WTC11 (cell line): ENCODE data around the gene FAM107B.

Source experiments
- ETV6 ChIP-seq: sonication (generic); formaldehyde crosslinking; IDR thresholded peaks from 2 replicates; pipeline ENCODE4 v1.8.1; 2022; ENCODE audit warnings: mild to moderate bottlenecking, missing genetic modification reagents
- KAT7 ChIP-seq: sonication (generic); formaldehyde crosslinking; IDR thresholded peaks from 2 replicates; pipeline ENCODE4 v1.8.1; 2023; ENCODE audit warnings: missing genetic modification reagents, mild to moderate bottlenecking, borderline replicate concordance
- TF ChIP-seq, protein P1 (sequence below): sonication (generic); formaldehyde crosslinking; IDR thresholded peaks from 2 replicates; pipeline ENCODE4 v1.8.1; 2022; ENCODE audit warnings: mild to moderate bottlenecking, missing genetic modification reagents, moderate library complexity, borderline replicate concordance
- TF ChIP-seq, protein P2 (sequence below): sonication (generic); formaldehyde crosslinking; IDR thresholded peaks from 2 replicates; pipeline ENCODE4 v1.8.1; 2022; ENCODE audit warnings: low read depth, missing genetic modification reagents, borderline replicate concordance
- TF ChIP-seq, protein P3 (sequence below): fragments of 200-600 bp; IDR thresholded peaks from 2 replicates; pipeline ENCODE4 v1.8.0; 2022; ENCODE audit warnings: antibody characterized with exemption

DNA sequence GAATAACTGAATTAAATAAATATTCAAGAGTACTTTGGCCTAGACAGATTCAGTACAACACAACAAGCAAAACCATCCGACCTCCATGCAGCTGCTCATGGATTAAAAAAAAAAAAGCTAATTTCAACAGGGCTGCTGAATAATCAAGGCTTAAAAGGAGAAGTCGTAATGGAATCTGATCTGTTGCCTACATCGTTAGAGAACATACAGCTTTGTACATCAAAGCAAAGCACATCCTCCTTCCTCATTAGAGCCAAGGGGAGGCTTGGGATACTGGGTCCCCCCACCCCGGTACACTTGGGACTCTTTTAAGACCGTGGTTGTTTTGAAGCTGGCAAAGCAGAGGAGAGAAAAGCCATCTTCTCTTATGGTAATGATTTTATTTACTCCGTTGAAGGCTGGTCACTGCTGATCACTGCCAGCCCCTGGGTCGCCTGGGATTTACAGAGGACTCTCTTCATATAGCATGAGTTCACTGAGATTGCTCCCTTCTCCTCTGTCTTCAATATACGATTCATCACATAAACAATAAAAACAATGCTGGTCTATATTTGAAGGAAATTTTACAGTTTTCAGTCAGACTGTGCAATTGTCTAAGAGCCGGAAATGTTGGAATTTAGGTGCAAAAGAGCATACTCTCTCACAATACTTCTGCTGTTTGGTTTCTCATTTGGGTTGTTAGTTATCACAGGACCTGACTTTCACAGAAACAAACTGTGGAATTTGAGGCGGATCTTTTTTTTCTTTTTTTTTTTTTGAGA lies 148.8 kb downstream of the FAM107B start:
- TF ChIP-seq, protein P1, sequence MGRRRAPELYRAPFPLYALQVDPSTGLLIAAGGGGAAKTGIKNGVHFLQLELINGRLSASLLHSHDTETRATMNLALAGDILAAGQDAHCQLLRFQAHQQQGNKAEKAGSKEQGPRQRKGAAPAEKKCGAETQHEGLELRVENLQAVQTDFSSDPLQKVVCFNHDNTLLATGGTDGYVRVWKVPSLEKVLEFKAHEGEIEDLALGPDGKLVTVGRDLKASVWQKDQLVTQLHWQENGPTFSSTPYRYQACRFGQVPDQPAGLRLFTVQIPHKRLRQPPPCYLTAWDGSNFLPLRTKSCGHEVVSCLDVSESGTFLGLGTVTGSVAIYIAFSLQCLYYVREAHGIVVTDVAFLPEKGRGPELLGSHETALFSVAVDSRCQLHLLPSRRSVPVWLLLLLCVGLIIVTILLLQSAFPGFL (CRISPR knock-in tag): no peak
- TF ChIP-seq, protein P2, sequence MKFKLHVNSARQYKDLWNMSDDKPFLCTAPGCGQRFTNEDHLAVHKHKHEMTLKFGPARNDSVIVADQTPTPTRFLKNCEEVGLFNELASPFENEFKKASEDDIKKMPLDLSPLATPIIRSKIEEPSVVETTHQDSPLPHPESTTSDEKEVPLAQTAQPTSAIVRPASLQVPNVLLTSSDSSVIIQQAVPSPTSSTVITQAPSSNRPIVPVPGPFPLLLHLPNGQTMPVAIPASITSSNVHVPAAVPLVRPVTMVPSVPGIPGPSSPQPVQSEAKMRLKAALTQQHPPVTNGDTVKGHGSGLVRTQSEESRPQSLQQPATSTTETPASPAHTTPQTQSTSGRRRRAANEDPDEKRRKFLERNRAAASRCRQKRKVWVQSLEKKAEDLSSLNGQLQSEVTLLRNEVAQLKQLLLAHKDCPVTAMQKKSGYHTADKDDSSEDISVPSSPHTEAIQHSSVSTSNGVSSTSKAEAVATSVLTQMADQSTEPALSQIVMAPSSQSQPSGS (CRISPR knock-in tag): no peak
- TF ChIP-seq, protein P3, sequence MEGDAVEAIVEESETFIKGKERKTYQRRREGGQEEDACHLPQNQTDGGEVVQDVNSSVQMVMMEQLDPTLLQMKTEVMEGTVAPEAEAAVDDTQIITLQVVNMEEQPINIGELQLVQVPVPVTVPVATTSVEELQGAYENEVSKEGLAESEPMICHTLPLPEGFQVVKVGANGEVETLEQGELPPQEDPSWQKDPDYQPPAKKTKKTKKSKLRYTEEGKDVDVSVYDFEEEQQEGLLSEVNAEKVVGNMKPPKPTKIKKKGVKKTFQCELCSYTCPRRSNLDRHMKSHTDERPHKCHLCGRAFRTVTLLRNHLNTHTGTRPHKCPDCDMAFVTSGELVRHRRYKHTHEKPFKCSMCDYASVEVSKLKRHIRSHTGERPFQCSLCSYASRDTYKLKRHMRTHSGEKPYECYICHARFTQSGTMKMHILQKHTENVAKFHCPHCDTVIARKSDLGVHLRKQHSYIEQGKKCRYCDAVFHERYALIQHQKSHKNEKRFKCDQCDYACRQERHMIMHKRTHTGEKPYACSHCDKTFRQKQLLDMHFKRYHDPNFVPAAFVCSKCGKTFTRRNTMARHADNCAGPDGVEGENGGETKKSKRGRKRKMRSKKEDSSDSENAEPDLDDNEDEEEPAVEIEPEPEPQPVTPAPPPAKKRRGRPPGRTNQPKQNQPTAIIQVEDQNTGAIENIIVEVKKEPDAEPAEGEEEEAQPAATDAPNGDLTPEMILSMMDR: no peak
- TF ChIP-seq ETV6 (CRISPR knock-in tag) (no peak), KAT7 (CRISPR knock-in tag) (no peak)
